Glomerular endothelial cell (primary cell): ENCODE measurements around the gene GRM1. TPM values are rescaled to one million over a fixed set of nuclear protein-coding genes. Genes with fewer than 3 reads are reported as not detected.
"Not testable (repeated sequence)": the region's sequence is repeated elsewhere in the genome, so short reads cannot be mapped to it uniquely, and the experiment has no call there.

Experiments used
- DNase-seq: peaks from one replicate; pipeline ENCODE4 v3.0.0-alpha.2; 2011; ENCODE audit warnings: low read depth, low spot score; ENCODE audit errors: extremely low read depth
- total RNA-seq: library from RNA; depleted of rRNA; stranded (reverse); fragments of >200 nt; gene quantifications from 2 replicates; pipeline ENCODE4 v1.2.3, GENCODE V29; 2015

GRM1 gene
- total RNA-seq, 1 donor from 2014 or later, result 0.06 TPM

DNA sequence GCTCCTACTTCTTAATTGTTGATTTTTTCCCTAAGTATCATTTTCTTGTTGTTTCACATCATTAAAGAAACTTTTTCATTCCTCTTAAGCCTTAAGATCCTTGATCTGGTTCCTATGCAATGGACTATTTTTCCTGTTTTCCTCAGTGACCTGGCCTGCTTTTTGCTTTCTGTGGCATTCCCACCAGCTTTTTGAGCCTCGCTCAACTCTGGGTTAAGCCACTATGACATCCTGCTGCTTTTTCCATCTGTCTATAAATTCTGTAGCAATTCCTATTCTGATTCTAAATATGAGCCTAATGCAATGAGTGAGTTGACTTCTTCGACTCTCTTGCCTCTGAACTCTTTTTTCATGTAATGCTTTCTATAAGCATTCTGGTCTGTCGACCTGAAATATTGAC, 160.3 kb downstream of the GRM1 start:
- no peak for DNase-seq

DNA sequence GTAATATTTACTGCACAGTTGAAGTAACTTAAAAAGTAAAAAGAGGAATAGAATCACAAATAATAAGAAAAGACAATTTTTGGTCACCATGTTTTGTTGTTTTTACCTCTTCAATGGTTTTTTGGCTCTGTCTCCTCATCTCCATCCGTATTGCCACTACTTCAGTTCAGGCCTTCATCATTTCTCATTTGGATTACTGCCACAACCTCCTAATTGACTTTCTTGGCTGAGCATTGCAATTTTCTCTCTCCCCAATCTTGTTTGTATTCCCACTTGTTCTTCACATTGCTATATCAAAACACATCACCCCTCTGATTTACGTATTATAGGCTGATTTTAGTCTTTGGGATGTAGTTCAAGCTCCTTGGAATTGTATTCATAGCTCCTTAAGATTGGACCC, 161.7 kb downstream of the GRM1 start:
- no peak for DNase-seq

DNA sequence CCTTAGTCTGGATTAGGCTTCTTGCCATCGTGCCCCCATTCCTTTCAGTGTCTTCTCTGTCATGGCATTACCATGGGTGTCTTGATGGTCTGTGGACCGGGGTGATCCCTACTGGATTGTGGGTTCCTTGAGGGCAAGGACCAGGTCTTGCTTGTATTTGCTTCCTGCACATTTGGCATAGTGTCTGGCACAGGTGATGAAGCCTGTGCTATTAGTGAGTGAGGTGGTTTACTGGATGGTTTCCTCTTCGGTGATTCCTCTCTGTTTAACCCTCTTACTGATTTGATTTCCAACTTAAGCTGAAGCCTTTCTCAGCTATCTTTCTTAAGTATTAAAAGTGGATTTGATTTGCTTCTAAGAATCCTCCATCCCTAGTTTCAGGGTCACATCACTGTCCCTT, 162.3 kb downstream of the GRM1 start:
- no peak for DNase-seq

GRCh38 chr6:146191612-146192011, 162.8 kb downstream of the GRM1 start:
- DNase-seq, result no peak

- no peak for DNase-seq
Observed at GRCh38 chr6:146194434-146194833, 165.6 kb downstream of the GRM1 start.

- DNase-seq, result no peak
Observed at GRCh38 chr6:146200176-146200575, 171.3 kb downstream of the GRM1 start.

- DNase-seq, result no peak
Observed at GRCh38 chr6:146202570-146202969, 173.7 kb downstream of the GRM1 start.

GRCh38 chr6:146209942-146210341, 181.1 kb downstream of the GRM1 start:
- DNase-seq, result no peak

- no peak for DNase-seq
Observed at GRCh38 chr6:146210406-146211083, 181.7 kb downstream of the GRM1 start.

DNA sequence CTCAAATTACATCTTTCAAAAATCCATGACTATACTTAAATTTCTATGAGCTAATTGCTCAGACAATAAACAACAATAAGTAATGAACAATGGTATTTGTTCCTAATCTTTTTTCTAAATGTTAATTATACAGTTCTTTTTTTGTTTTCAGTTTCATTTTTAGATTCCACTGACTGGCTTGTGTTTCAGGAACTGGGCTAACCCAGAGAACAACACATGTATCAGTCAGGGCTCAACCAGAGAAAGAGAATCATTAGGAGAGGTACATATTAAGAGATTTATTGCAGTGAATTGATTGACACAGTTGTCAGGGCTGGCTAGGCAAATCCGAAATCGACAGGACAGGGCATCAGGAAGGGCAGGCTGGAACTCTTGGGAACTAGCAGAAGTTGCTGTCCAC, 182.8 kb downstream of the GRM1 start:
- DNase-seq, result no peak

DNA sequence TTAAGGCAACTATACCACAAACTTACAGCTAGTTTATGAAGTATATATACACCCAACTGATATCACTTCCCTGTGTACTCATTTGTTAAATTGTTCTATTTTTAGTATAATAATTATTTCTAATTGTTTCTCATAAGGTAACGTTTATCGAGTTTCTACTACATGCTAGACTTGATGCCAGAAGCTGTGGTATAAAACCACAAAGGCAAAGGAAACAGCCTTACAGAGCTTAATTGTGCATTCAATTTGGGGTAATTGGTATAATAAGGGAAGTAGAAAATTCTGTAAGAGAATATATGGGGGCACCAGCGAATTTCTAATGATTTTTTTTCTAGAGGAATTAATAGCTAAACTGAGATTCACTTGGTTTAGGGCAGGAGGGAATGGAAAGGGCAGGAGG, 183.9 kb downstream of the GRM1 start:
- no peak for DNase-seq

DNA sequence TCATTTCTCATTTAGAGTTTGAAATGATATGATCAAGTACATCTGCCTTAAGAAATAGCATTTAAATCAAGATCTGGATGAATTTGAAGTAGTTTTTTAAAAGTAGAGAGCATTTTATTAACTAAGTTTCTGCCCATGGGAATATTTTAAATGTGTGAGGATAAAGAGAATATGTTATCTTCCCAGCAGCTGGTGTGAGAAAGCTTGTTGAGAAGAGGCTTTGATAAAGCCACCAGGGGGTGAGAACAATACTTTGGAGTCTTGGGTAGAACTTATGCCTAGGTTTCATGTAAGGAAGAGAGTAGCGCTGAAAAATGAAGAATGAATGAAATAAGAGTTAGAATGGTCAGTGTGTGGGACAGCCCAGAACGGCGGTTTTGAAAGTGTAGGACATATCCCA, 190.2 kb downstream of the GRM1 start:
- DNase-seq, result no peak

DNA sequence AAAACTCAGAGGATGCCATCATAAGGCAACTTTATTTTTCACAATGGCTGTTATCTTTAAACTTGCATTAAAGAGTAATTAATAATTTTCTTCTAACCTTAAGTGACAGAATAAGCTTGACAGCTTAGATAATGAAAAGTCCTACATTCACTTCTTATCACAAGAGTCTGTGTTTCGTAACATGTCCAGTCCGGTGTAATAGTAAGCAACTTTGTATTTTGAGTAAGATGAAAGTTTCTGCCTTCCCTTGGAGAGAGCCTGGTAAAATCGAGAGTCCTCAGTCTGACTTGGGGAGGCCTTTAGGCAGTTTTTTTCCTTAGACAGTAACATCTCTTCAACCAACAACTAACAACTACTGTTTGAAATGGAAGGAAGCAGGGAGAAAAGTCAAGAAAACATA, 195.6 kb downstream of the GRM1 start:
- DNase-seq, result no peak

GRCh38 chr6:146224988-146225387, 196.1 kb downstream of the GRM1 start:
- DNase-seq, result no peak

- DNase-seq, result no peak
Observed at GRCh38 chr6:146240322-146240721, 211.5 kb downstream of the GRM1 start.

DNA sequence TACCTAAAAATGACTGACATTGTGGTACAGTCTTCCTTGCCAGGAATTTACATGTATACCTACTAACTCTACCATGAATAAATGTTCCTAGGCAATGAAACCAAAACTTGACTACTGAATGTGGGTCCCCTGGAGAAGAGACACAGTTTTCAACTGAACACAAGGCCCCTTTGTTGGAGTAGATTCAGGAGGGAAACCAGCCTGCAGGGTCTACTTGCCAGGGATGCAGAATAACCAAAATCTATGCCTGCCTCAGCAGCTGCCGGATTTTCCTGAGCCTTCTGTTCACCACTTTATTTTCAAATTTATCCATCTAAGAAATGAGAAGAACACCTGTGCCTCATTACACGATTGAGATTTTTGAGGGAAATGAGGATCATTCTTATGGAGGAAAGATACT, 211.9 kb downstream of the GRM1 start:
- no peak for DNase-seq

GRCh38 chr6:146243646-146244045, 214.8 kb downstream of the GRM1 start:
- not testable (repeated sequence) for DNase-seq

DNA sequence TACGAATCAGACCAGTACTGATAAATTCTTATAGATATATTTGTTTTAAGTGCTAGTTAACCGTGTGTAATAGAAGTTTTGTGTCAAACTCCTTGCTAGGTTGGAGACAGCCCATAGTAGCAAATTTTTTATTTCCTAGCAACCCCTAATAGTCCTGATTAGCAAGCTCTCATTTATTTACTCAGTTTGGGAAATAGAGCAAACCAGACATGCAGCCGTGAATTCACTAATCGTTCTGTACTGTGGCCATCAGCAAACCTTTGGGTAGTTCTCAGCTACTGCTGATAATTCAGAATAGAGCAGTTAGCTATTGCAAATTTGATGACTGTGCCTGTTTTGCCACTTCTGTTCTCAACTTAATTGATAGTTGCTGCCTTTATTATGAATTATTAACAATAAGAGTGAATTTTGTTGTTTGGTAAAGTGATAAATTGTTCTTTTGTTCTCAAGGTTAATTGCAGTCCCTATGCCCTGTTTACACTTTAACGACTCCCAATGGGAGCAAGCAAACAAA, 215.8 kb downstream of the GRM1 start:
- DNase-seq, result no peak

- no peak for DNase-seq
Observed at GRCh38 chr6:146246028-146246427, 217.2 kb downstream of the GRM1 start.

- no peak for DNase-seq
Observed at GRCh38 chr6:146253691-146254090, 224.8 kb downstream of the GRM1 start.

DNA sequence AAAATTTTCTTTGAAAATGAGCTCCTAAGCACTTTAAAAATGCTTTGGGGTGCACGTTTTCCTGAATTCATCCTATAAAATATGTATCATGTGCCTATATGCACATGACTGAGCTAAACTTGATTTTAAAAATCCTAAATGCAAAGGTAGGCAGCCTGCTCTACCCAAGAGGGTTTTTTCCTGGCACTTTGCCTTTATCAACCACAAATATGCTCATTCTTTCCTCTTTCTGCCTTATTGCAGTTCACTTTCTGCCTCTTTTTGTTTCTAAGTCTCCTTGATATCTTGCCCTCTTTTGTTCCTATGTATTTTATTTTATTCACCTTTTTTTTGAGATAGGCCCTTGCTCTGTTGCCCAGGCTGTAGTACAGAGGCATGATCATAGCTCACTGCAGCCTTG, 229.3 kb downstream of the GRM1 start:
- no peak for DNase-seq

DNA sequence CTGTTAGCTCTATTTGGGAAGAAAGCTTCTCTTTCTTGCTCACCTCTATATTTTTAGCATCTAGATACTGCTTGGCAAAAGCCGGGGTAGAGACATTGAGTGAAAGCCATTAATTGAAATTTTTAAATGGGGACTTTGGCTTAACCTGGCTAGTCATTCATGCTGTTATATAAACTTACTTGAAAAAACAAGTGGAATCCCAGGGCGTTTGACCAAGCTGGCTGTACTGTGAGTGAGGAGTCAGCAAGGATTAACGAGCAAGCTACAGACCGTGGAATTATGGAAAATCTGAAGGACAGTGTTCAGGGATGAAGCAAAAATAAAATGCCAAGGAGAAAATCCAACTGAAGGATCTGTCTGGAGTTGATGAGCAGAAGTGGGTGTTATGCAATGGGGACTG, 232.0 kb downstream of the GRM1 start:
- DNase-seq, result no peak

DNA sequence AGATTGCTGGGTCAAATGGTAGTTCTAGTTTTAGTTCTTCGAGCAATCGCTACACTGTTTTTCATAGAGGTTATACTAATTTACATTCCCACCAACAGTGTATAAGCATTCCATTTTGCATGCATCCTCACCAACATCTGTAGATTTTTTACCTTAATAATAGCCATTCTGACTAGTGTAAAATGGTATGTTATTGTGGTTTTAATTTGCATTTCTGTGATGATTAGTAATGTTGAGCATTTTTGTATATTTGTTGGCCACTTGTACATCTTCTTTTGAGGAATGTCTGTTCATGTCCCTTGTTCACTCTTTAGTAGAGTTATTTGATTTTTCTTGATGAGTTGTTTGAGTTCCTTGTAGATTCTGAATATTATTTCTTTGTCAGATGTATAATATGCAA, 236.2 kb downstream of the GRM1 start:
- no peak for DNase-seq
